ENCODE results near the gene HACD2.
A peak's percentile ranks its signal among the peaks of the same experiment; 100 is the strongest.

The HACD2 gene

DNA sequence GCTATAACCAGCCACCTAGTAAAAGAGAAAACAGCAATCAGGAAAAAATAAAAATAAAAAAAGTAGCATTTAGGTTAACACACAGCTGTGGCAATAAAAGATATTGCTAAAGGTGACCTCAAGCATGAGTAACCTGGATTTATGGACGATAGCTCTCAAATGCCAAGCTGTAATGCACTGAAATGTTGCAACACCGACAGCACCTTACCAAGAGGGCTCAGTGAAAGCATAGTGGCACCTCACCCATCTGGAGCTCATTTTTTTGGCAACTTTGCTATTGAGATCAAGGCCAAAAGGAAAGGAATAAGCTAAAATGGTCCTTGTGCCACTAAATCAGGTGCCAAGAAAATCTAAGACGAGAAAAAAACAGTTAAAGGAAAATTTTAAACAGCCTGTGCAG is 2.5 kb downstream of the HACD2 start:
- DNase-seq (ENCODE audit: insufficient read length, low spot score) (no peak), FAIRE-seq (no peak)

GRCh38 chr3:123576122-123576521 is 8.7 kb downstream of the HACD2 start:
- DNase-seq (ENCODE audit: insufficient read length, low spot score) (no peak), FAIRE-seq (no peak)

DNA sequence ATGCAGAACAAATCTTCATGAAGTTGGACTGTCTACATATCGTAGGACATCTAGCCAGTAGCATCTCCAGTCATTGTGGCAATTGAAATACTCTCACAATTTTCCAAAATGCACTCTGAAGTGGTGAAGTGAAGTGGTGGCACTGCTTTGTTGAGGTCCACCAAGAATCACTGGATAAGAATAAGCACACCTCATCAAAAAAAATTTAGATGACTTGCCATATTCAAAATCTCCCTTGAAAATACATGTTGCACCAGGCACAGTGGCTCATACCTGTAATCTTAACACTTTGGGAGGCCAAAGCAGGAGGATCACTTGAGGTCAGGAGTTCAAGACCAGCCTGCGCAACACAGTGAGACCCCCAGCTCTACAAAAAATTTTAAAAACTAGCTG is 12.9 kb downstream of the HACD2 start:
- FAIRE-seq (no peak), DNase-seq (ENCODE audit: insufficient read length, low spot score) (no peak)

DNA sequence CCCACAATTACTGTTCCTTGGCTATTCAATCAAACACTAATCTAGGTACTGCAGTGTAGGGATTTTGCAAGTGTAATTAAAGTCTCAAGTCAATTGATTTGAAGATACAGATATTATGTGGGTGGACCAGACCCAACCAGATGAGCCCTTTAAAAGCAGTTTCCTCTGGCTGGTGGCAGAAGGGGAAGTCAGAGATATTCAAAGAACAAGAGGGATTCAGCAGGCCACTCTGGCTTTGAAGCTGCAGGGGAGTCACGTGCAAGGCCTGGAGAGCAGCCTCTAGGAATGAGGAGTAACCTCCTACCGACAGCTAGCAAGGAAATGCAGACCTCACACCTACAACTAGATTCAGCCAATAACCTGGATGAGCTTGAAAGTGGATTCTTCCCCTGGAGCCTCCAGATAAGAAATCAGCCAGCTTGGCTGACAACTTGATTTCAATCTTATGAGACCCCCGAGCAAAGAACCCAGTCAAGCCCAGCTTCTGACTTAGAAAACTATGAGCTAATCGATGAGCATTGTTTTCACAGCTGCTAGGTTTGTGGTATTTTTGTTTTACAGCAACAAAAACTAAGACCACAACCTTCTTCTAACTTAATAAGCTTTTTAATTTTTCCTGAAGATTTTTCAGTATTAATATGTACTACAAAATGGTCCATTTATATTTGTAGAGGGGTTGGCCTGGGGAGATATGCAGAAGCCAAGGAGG is 13.4 kb downstream of the HACD2 start:
- DNase-seq (ENCODE audit: insufficient read length, low spot score) = no peak
- no peak for FAIRE-seq

- no peak for FAIRE-seq
- no peak for DNase-seq (ENCODE audit: insufficient read length, low spot score)
Measured at GRCh38 chr3:123568875-123569274, 16.0 kb downstream of the HACD2 start.

DNA sequence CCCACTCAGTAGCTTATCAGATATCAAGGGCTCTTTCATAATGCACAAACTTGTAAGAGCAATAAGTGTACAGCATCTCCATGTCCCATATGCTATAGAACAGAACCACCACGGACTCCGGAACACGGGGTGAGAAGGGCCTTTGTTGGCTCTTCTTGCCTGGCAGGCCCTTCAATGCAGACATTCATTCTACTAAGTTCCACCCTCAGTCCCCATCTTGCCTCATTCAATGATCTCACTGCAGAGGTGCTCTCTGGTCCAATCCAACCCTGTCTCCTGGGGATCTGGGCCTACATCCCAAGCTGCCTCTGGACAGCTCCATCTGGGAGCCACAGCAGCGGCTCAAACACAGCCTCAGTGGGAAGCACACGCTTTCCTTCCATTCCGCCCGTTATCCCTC is 16.8 kb downstream of the HACD2 start:
- DNase-seq (ENCODE audit: insufficient read length, low spot score) (no peak), FAIRE-seq (no peak)

GRCh38 chr3:123564056-123564455 is 20.8 kb downstream of the HACD2 start:
- FAIRE-seq (no peak), DNase-seq (ENCODE audit: insufficient read length, low spot score) (no peak)

DNA sequence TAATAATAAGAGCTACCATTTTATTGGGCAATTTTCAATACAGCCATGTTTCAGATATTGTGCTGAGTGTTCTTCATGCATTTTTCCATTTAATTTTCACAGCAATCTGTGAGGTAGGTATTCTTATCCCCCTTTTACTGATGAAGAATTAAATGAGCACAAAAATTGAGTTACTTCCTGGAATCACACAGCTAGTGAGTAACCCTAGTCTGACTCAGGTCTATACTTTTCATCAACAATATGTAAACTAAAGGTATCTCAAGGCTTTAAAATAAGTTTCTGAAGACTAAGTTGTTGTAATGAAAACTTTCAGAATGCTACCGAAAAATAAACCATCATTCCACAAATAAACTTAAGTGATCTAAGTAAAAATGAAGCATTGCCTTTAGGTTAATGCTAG is 22.3 kb downstream of the HACD2 start:
- FAIRE-seq = no peak

DNA sequence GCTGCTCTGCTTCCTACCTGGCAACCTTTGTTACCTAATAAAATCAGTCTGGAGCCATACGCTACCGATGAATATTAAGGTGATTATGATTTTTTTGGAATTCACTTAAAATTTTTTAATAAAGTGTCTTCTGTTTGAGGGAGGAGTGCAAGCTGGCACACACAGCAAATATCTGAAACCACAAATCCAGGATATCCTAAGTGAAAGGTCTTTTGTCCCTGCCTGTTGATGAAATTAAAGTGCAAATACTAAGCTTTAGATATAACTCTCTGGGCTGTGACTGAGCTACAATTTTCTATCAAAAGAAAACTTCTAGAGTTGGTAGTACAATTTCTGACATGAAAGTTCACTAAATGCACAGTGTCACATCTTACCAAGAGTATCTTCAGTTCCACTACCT is 23.7 kb downstream of the HACD2 start:
- FAIRE-seq = no peak
- DNase-seq (ENCODE audit: insufficient read length, low spot score) = no peak

More for the DNA sequence above, 22.3 kb downstream of the HACD2 start:
- DNase-seq (ENCODE audit: insufficient read length, low spot score) = no peak

DNA sequence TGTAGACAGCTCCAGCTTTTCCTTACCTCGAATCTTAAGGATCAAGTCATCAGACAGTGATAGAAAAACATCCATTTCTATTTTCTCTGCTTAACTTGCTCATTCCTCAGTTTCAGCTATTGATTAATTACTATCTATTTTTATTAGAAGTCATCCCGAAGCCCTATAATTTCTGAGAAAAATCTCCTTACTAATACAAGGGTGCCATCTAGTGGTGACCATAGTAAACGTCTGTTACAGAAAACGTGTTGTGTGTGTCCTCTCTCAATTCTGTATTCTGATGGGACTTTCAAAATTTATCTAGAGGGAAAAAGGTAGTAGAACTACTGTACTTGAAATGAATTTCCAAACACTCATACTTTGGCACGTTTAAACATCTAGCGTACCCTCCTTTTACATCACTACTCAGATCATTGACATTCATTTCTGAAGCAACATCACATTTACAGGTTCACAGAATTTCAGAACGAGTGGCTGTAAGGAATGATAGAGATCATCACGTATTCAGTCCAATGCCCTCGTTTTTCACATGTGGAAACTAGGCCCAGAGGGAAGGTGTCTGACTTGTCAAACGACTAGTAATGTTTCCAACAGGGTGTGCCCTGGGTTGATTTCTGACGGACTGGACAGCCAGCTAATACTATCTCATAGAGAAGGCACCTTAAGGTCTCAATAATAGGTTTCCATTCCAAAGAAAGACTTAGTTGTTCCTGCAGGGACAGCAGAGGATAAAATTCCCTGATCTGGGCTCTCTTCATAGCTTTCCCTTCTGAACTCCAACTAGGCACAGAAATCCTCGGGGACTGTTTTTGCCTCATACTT is 25.6 kb downstream of the HACD2 start:
- no peak for FAIRE-seq
- peak; percentile 39 for DNase-seq (ENCODE audit: insufficient read length, low spot score)

DNA sequence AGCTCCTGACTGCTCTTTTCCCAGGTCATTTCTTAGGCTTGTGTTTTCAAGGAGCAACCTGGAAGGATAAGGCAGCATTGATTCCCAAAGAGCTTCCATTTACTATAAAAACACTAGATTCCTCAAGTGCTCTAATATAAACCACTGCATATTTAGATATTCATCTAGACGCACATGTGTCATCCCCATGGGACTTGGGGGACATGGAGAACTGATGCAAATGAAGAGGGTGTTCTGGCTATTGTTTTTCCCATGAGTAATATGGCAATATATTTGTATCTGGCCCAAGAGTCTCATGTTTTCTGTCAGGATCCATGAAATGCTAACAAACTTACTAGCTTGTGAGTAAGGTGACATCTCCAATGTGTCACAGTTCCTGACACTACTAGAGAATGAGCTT is 31.3 kb downstream of the HACD2 start:
- no peak for DNase-seq (ENCODE audit: insufficient read length, low spot score)
- FAIRE-seq = no peak

GRCh38 chr3:123552768-123553167 is 32.1 kb downstream of the HACD2 start:
- DNase-seq (ENCODE audit: insufficient read length, low spot score) = no peak
- FAIRE-seq = no peak

- FAIRE-seq (no peak), DNase-seq (ENCODE audit: insufficient read length, low spot score) (peak; percentile 10)
Measured at GRCh38 chr3:123552095-123552714, 32.6 kb downstream of the HACD2 start.

DNA sequence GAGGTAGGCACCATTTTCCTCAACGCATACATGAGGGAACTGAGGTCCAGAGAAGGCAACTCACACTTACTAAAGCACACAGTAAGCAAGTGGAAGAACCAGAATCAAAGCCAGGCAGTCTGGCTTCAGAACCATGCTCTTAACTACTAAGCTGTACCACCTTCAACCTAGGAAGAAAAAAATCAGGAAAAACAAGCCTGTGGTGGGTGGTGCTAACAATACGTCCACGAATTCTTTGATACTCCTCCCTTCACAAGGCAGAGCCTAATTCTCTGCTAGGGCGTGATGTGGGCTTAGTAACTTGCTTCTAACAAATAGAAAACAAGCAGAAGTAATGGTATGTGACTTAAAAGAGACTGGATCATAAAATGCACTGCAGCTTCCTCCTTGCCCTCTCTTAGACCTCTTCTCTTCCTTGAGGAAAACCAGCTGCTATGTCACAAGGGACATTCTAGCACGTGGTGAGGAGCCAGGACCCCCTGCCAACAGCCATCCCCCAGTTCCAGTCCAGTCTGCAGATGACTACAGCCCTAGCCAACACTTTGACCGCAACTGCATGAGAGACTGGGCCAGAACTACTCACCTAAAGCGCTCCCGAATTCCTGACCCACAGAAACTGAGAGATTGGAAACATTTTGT is 36.9 kb downstream of the HACD2 start:
- FAIRE-seq (no peak), DNase-seq (ENCODE audit: insufficient read length, low spot score) (no peak)

GRCh38 chr3:123546133-123546755 is 38.6 kb downstream of the HACD2 start:
- DNase-seq (ENCODE audit: insufficient read length, low spot score) (no peak), FAIRE-seq (no peak)

DNA sequence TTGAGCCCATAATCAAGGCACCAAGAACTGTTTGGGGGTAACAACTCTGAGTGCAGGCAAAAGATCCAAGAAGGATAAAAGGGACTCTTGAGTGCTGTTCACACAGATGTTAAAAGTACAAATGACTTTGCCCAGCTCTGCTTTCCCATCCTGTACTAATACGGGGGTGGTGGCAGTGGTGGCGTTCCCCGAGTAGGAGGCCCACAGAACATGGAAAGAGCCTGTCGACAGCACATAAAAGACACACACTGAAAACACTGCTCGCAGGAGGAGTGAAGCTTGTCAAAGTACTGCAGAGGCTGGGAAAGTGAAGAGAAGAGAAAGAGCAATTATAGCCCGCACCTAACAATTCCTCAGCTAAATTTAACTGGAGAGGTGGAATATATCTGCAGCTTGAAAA is 40.9 kb downstream of the HACD2 start:
- FAIRE-seq = no peak
- no peak for DNase-seq (ENCODE audit: insufficient read length, low spot score)

DNA sequence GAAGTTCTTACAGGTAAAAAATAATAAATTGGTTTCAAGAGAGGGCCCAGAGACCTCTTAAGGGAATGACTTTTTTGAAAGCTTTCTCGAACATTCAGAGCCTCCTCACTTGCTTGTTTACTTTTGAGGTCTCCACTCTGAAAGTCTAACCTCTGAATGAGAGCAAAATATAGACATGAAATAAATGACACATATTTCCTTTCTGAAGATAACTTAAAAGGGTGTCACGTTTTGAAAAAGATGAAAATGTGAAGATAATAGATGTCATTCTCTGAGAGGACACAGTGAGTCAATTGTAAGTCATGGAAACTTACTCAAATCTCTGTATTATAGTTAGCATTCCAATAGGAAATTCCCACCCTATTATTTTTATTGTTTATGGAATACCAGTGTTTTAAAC is 44.6 kb downstream of the HACD2 start:
- FAIRE-seq (no peak), DNase-seq (ENCODE audit: insufficient read length, low spot score) (no peak)

DNA sequence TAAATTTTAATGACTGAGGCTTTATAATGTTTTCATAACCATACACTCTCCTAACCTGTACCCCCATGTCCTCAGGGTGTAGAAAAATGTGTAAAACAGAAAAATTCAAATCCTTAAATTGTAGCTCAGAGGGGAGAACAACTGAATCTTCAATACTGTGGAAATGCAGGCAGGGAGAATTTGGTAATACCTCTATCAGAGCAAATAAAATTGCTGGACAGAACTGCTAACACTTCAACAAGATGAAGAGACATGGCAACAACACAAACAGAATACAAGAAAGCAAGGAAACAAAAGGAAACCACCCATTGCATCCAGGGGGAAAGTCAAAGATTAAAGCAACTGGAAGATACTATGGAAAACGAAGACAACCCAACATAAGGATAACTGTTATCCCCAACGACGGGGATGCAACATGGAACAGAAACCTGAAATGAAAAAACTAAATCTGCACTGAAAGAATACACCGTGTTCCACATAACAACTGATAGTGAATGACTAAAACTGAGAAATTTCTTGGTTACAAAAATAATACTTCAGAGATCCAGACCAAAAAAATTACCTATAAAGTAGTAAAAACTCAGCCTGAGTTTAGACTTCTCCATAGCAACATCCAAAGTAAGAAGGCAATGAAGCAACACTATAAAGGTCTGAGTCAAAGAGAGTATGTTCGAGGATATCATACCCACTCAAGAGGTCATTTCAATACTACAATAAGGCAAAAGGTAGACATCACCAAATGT is 48.5 kb downstream of the HACD2 start:
- FAIRE-seq = no peak
- DNase-seq (ENCODE audit: insufficient read length, low spot score) = no peak

- FAIRE-seq (no peak), DNase-seq (ENCODE audit: insufficient read length, low spot score) (no peak)
Measured at GRCh38 chr3:123535580-123535979, 49.3 kb downstream of the HACD2 start.

- FAIRE-seq = no peak
- DNase-seq (ENCODE audit: insufficient read length, low spot score) = no peak
Measured at GRCh38 chr3:123534264-123534663, 50.6 kb downstream of the HACD2 start.

Data from HTR-8/SVneo (cell line).